Tibial artery (tissue), 4 donors: ENCODE measurements around the gene CTTNBP2.

Experiments used
- DNase-seq, 2 donors: peaks; one replicate each; pipeline ENCODE4 v3.0.0-alpha.2; 2019
- H3K27ac ChIP-seq, 2 donors: fragments of 200-600 bp; sonication (generic) in 1 of 2; 1 replicate in 1 of 2; 2 replicates in 1 of 2; pipeline ENCODE4 v1.5.1; 2018 to 2019; ENCODE audit warnings: mild to moderate bottlenecking in 1 of 2
- H3K27me3 ChIP-seq, 2 donors: fragments of 200-600 bp; sonication (generic) in 1 of 2; one replicate each; pipeline versions ENCODE4 v1.5.1 to v1.6.0; 2016 to 2019
- H3K36me3 ChIP-seq, 3 donors: fragments of 200-600 bp; sonication (generic) in 2 of 3; one replicate each; pipeline ENCODE4 v1.5.1; 2016 to 2019; ENCODE audit warnings: mild to moderate bottlenecking in 2 of 3
- H3K4me1 ChIP-seq, 4 donors: fragments of 200-600 bp; sonication (generic) in 2 of 4; 1 replicate in 3 of 4; 2 replicates in 1 of 4; pipeline ENCODE4 v1.5.1; 2016 to 2019
- H3K4me3 ChIP-seq, 2 donors: fragments of 200-600 bp; sonication (generic) in 1 of 2; 1 replicate in 1 of 2; 2 replicates in 1 of 2; pipeline ENCODE4 v1.5.1; 2018 to 2019; ENCODE audit warnings: mild to moderate bottlenecking in 2 of 2
- H3K9me3 ChIP-seq, 3 donors: fragments of 200-600 bp; sonication (generic) in 1 of 3; one replicate each; pipeline ENCODE4 v1.5.1; 2016 to 2019
- CTCF ChIP-seq, 2 experiments: fragments of 200-600 bp in 1 of 2; fragments of 450-650 bp in 1 of 2; IDR thresholded peaks; one replicate each; pipeline ENCODE4 v1.5.1; 2017 to 2019; ENCODE audit warnings: antibody characterized with exemption in 2 of 2, mild to moderate bottlenecking in 1 of 2, moderate library complexity in 1 of 2
- intact Hi-C: fragments of 100-400 bp; cut with DNase I; formaldehyde crosslinking; loops from one replicate; pipeline ENCODE4 v1.15.0; 2023; ENCODE audit warnings: low total_unique reads

CTTNBP2 gene

GRCh38 chr7:117775801-117776200, 97.4 kb downstream of the CTTNBP2 start:
- peak overlapping the region in 1 of 2 donors; percentile 16 for H3K27ac ChIP-seq
- intact Hi-C loops: no loop called here

GRCh38 chr7:117774943-117775342, 98.3 kb downstream of the CTTNBP2 start:
- intact Hi-C loops: no loop called here
- Histone ChIP-seq H3K4me3 (no peak overlapping the region), H3K27me3 (no peaks in the 10 kb centered on the region), H3K4me1 (peaks cover 0 to 42% (median 0%) of the 10 kb centered on the region in 4 donors), H3K9me3 (no peaks in the 10 kb centered on the region), H3K27ac (peak overlapping the region in 1 of 2 donors; percentile 38), H3K36me3 (no peaks in the 10 kb centered on the region)
- no peak for DNase-seq
- no peak for TF ChIP-seq CTCF (IDR thresholded peaks at IDR 0.05)

More at GRCh38 chr7:117775801-117776200, 97.4 kb downstream of the CTTNBP2 start:
- no peaks in the 10 kb centered on the region for H3K36me3 ChIP-seq
- H3K27me3 ChIP-seq: no peaks in the 10 kb centered on the region
- TF ChIP-seq CTCF (IDR thresholded peaks at IDR 0.05): no peak
- no peaks in the 10 kb centered on the region for H3K9me3 ChIP-seq
- peaks cover 0 to 44% (median 2%) of the 10 kb centered on the region in 4 donors for H3K4me1 ChIP-seq
- no peak for DNase-seq
- no peak overlapping the region for H3K4me3 ChIP-seq

- no peak overlapping the region for H3K27ac ChIP-seq
- no peak for DNase-seq
- H3K4me1 ChIP-seq: peaks cover 0 to 30% (median 0%) of the 10 kb centered on the region in 4 donors
- no peak for TF ChIP-seq CTCF (IDR thresholded peaks at IDR 0.05)
- no peaks in the 10 kb centered on the region for H3K9me3 ChIP-seq
- intact Hi-C loops: no loop called here
- no peak overlapping the region for H3K4me3 ChIP-seq
- no peaks in the 10 kb centered on the region for H3K36me3 ChIP-seq
- no peaks in the 10 kb centered on the region for H3K27me3 ChIP-seq
These were observed 100.8 kb downstream of the CTTNBP2 start for GRCh38 chr7:117772421-117772820.

- intact Hi-C loops: no loop called here
- H3K4me1 ChIP-seq: peaks cover 0 to 30% (median 0%) of the 10 kb centered on the region in 4 donors
- H3K27me3 ChIP-seq: no peaks in the 10 kb centered on the region
- no peak overlapping the region for H3K27ac ChIP-seq
- H3K9me3 ChIP-seq: no peaks in the 10 kb centered on the region
- TF ChIP-seq CTCF (IDR thresholded peaks at IDR 0.05): no peak
- no peak for DNase-seq
- H3K4me3 ChIP-seq: no peak overlapping the region
- H3K36me3 ChIP-seq: no peaks in the 10 kb centered on the region
These were observed 101.5 kb downstream of the CTTNBP2 start for GRCh38 chr7:117771756-117772155.

- no peak for DNase-seq
- TF ChIP-seq CTCF (IDR thresholded peaks at IDR 0.05): no peak
- intact Hi-C loops: no loop called here
- no peaks in the 10 kb centered on the region for H3K9me3 ChIP-seq
- H3K4me3 ChIP-seq: no peak overlapping the region
- H3K27ac ChIP-seq: no peak overlapping the region
- H3K36me3 ChIP-seq: no peaks in the 10 kb centered on the region
- peaks cover 0 to 11% (median 0%) of the 10 kb centered on the region in 4 donors for H3K4me1 ChIP-seq
- H3K27me3 ChIP-seq: no peaks in the 10 kb centered on the region
These were observed 104.2 kb downstream of the CTTNBP2 start for GRCh38 chr7:117769085-117769484.

- no peaks in the 10 kb centered on the region for H3K36me3 ChIP-seq
- peaks cover 0 to 11% (median 0%) of the 10 kb centered on the region in 4 donors for H3K4me1 ChIP-seq
- DNase-seq: no peak
- H3K9me3 ChIP-seq: no peaks in the 10 kb centered on the region
- H3K27me3 ChIP-seq: no peaks in the 10 kb centered on the region
- H3K27ac ChIP-seq: no peak overlapping the region
- no peak for TF ChIP-seq CTCF (IDR thresholded peaks at IDR 0.05)
- no peak overlapping the region for H3K4me3 ChIP-seq
- intact Hi-C loops: no loop called here
These were observed 105.3 kb downstream of the CTTNBP2 start for GRCh38 chr7:117767951-117768350.
